GM21367 (cell line): ENCODE measurements around the gene KCNJ4.

Experiments used
- ATAC-seq: cut with Tn5 transposase; IDR thresholded peaks from one replicate; pipeline ENCODE4 v1.9.1; 2021; ENCODE audit not compliant: unreplicated experiment

The KCNJ4 gene

GRCh38 chr22:38432264-38432663, 22.7 kb downstream of the KCNJ4 start:
- no peak for ATAC-seq

- ATAC-seq, result no peak
Measured at GRCh38 chr22:38431266-38432010, 23.6 kb downstream of the KCNJ4 start.

GRCh38 chr22:38429499-38430068, 25.4 kb downstream of the KCNJ4 start:
- no peak for ATAC-seq

GRCh38 chr22:38428714-38429113, 26.3 kb downstream of the KCNJ4 start:
- ATAC-seq, result no peak

DNA sequence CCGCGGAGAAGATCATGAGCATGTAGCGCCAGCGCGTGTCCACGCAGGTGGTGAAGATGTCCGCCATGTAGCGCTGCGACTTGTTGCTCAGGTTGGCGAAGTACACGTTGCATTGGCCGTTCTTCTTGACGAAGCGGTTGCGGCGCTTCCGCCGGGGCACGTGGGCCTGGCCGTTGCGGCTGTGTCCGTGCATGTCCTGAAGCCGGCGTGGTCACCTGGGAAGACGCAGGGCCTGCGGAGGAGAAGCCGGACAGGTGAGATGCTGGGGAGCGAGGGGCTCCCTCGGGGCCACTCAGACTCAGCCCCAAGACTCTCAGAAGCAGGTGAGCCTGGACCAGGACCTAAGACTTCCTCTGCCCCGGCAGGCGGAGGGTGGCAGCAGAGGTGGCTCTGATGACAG, 27.1 kb downstream of the KCNJ4 start:
- no peak for ATAC-seq

GRCh38 chr22:38427465-38427864, 27.5 kb downstream of the KCNJ4 start:
- ATAC-seq, result no peak

GRCh38 chr22:38426628-38427027, 28.4 kb downstream of the KCNJ4 start:
- no peak for ATAC-seq

GRCh38 chr22:38424525-38425080, 30.4 kb downstream of the KCNJ4 start:
- ATAC-seq, result no peak

DNA sequence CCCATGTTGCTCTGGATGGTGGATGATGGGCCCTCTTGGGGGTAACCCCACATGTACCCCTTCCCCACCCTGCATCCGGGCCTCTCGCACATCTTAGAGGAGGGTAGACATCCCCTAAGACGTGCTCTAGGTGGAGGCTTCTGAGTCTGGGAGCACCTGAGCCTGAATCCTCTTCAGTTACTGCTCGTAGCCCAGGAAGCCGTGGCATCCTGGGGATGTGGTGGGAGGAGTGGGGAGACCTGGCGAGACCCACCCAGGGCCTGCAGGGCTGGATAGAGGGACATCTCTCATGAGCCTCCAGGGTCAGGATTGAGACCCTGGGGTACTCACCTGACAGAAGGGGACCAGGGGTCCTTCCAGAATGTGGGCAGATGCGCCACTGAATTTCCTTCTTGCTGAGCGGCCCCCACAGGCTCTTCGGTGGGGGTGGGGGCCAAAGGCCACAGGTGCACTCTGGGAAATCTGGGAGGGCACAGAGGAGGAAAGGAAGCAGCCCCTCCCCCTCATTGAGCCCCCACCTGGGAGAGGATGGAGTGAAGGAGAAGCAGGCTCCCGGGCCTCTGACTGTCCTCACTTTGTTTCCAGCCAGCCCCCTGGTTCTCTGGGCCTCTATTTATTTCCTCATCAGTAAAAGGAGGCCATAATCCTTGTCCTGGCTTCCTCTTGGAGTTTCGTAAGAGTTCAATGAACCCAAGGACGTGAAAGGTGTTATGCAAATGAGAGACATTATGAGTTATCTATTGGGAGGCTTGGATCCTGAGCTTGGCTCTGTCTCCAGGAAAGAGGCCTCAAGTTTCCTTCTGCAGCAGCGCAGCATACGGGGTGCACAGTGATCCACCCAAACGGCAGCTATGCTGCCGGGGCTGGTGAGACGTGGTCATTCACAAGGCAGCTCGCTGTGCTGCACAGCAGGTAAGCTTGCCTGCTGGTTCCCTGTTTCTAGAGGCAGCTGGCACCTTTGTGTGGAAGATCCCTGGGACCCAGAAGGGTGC, 31.2 kb downstream of the KCNJ4 start:
- ATAC-seq, result no peak

GRCh38 chr22:38422611-38423511, 32.1 kb downstream of the KCNJ4 start:
- no peak for ATAC-seq

DNA sequence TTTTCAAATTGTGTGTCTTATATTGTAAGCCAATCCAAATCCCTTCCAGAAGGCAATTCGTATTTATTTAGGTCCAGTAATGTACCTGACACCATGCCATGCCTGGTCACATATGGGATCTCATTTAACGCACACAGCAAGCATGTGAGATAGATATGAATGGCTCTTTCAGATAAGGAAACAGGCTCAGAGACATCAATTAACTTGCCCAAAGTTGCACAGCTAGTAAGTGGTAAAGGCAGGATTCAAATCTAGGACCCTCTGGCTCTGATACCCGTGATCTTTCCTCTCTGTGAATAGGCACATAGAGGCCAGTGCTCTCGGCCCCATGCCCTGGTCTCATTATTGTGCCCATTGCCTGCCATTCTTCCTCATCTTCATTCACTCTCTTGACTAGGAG, 34.3 kb downstream of the KCNJ4 start:
- ATAC-seq, result no peak

- ATAC-seq, result no peak
Measured at GRCh38 chr22:38419858-38420160, 35.2 kb downstream of the KCNJ4 start.

DNA sequence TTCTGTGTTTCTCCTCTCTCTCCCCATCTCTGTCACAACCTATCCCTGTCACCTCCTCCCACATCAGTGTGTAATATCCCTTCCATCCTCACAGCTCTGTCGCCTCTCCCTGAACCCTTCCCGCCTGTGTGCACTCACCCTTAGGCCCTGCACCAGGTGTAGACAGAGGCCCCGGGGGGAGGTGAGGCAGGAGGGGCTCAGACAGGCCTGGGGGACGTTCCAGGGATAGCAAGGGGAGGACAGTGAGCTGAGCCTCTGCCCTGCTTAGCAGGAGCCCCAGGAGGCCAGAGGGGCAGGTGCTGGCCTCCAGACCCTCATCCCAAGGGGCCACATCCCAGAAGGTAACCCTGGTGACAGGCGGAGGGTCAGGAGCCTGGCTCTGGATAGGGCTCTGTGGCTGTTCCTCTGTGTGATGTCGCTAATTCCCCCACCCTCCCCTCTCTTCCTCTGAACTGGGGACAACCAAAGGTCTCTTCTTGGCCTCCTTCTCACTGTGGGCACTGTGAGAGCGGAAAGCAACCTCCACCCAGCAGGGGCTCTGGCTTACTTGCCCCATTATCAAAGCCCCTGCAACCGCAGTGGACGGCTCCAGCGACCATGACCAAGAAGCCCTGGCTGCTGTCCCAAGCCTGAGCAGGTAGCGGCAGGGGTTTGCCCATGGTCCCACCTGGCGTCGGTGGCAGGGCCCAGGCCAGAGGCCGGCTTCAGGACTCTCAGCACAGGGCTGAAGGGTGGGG, 35.7 kb downstream of the KCNJ4 start:
- no peak for ATAC-seq

DNA sequence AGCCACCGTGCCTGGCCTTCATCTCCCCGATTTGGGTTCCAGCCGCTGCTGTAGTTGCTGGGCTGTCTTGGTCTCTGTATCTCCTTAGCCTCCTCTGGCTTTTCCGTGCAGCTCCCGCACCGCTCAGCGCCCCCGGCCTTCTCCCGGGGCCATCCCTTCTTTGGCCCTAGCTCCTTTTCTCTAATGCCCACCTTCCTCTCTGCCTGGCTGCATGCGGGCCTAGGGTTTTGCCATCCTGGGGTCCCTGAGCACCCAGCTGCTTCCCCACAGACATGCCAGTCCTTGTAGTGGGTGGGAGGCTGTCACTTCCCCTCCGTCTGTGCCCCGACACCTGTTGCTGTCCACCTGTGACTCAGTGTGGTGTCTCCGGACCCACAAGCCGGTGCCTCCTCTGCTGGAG, 36.4 kb downstream of the KCNJ4 start:
- ATAC-seq, result no peak

GRCh38 chr22:38417252-38418060, 37.5 kb downstream of the KCNJ4 start:
- ATAC-seq, result no peak

GRCh38 chr22:38416621-38417251, 38.3 kb downstream of the KCNJ4 start:
- ATAC-seq, result no peak

GRCh38 chr22:38415561-38416321, 39.3 kb downstream of the KCNJ4 start:
- ATAC-seq, result no peak

DNA sequence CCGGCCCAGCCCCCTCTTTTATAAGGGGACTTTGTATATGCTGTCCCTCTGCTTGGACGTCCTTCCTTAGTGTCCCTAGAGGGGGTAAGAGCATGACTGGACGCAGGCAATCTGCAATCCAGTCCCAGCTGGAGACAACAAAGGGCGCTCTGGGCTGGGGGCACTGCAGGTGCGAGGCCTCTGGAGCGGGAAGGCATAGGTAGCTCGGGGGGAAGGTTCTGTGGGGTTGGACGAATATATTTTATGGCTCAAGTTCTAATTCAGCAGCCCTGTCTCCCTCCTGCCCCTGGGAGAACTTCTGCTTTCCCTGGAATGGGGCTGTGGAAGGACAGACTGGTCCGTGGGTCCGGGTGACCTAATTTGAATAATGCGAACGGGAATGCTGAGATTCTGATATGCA, 40.0 kb downstream of the KCNJ4 start:
- no peak for ATAC-seq
